Coronary artery (tissue), 2 donors: ENCODE data around the gene CFAP91.

Experiments used
- DNase-seq: peaks from one replicate; pipeline ENCODE4 v3.0.0-alpha.2; 2017; ENCODE audit warnings: low spot score
- H3K27ac ChIP-seq, 2 donors: fragments of 200-600 bp; sonication (generic); one replicate each; pipeline ENCODE4 v1.5.1; 2016 to 2019
- H3K4me3 ChIP-seq: fragments of 200-600 bp; sonication (generic); 2 replicates; pipeline ENCODE4 v1.5.1; 2016; ENCODE audit warnings: mild to moderate bottlenecking, moderate library complexity
- TF ChIP-seq, protein P1 (sequence below): fragments of 200-600 bp; sonication (generic); IDR thresholded peaks from one replicate; pipeline ENCODE4 v1.5.1; 2019; ENCODE audit warnings: antibody characterized with exemption

Gene CFAP91

DNA sequence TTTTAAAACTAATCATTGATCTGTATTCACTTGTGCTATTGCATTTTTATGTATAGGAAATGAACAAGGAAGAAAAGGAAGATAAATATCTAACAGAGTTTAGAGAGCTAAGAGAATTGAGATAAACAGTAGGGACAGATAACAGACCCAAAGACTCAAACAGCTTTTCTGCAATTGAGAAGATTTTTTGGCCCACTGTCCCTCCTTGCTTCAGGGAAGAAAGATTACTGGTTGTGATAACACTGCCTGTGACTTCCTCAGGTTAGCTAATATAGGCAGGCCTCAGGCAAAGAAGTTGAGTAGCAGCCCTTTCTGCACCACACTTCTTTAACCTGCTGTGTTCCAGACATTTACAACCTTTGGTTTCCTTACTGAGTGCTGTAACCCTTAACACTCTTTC lies 22.9 kb upstream of the CFAP91 start:
- Histone ChIP-seq H3K4me3 (no peak overlapping the region), H3K27ac (no peak overlapping the region)
- TF ChIP-seq, protein P1, sequence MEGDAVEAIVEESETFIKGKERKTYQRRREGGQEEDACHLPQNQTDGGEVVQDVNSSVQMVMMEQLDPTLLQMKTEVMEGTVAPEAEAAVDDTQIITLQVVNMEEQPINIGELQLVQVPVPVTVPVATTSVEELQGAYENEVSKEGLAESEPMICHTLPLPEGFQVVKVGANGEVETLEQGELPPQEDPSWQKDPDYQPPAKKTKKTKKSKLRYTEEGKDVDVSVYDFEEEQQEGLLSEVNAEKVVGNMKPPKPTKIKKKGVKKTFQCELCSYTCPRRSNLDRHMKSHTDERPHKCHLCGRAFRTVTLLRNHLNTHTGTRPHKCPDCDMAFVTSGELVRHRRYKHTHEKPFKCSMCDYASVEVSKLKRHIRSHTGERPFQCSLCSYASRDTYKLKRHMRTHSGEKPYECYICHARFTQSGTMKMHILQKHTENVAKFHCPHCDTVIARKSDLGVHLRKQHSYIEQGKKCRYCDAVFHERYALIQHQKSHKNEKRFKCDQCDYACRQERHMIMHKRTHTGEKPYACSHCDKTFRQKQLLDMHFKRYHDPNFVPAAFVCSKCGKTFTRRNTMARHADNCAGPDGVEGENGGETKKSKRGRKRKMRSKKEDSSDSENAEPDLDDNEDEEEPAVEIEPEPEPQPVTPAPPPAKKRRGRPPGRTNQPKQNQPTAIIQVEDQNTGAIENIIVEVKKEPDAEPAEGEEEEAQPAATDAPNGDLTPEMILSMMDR = no peak
- no peak for DNase-seq

DNA sequence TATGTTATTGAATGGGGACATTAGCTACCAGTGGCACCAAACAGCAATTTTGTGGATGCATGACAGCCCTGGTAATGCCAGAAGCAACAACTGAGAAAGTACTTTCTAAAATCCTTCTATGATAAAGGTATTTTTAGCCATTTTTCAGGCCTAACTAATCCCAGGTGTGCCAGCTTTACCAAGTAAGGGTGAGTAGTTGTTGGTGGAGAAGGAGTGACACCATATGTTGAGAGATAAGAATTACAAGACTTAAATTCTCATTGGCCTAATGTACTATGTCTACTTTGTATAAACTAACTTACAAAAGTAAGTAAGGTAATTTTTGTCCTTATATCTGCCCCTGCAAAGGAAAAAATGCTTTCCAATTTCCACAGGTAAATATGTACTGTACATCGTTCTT lies 21.5 kb upstream of the CFAP91 start:
- no peak overlapping the region for H3K4me3 ChIP-seq
- TF ChIP-seq, protein P1 = no peak
- DNase-seq = no peak
- no peak overlapping the region for H3K27ac ChIP-seq

DNA sequence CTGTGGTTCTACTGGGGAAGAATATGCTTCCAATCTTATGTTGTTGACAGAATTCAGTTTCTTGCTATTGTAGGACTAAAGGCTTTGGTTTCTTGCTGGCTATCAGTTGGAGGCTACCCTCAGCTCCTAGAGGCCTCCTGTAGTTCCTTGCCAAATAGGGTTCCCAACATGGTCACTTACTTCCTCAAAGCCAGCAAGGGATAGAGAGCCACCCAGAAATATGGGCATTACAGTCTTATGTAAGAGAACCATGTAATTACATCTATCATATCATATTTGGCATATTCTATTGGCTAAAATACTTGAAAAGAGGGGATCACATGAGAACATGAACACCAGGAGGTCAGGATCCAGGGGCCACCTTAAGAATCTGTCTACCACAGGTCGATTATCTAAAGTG lies 19.4 kb upstream of the CFAP91 start:
- no peak overlapping the region for H3K4me3 ChIP-seq
- TF ChIP-seq, protein P1 = no peak

DNA sequence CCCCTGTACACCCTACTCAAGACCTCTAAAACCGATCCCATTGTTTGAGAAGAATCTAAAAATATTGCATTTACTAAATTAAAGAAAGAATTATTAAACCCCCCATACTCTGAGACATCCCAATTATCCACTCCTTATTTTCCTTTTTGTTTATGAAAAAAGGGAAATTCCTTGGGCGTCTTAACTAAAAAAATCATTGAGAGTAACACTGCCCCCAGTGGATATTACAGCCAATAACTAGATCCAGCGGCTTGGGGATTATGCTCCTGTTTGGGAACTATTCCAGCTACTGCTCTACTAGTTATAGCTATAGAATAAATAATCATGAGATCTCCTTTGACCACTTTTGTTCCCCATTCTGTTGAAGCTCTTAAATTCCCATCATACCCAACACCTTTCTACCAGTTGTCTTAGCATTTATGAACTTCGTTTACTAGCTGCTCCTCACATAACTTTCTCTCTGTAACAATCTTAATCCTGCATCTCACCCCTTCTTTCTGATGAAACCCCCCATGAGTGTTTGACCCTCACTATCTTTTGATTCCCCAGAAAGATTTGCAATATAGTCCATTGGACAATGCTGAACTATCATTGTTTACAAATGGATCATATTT lies 12.7 kb upstream of the CFAP91 start:
- no peak overlapping the region for H3K27ac ChIP-seq
- DNase-seq = no peak
- TF ChIP-seq, protein P1 = no peak
- no peak overlapping the region for H3K4me3 ChIP-seq

More for the DNA sequence above, 19.4 kb upstream of the CFAP91 start:
- no peak overlapping the region for H3K27ac ChIP-seq
- DNase-seq = no peak

DNA sequence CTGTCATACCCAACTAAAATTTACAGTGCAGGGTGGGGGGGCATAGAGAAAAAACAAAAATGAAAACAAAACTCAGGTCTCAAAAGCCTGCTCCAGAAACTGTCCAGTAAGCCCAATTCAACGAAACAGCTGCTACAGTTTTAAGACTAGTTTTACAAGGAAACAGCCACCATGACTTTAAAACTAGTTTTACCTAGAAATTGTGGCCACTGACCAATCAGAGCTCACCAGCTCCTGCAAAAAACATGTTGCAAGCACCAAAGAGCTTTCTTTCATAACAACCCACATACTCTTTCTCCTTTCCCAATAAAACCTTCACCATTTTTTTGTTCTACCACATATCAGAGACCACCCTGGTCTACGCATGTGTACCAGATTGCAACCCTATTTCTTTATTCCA lies 7.3 kb upstream of the CFAP91 start:
- Histone ChIP-seq H3K4me3 (no peak overlapping the region), H3K27ac (no peak overlapping the region)
- TF ChIP-seq, protein P1 = no peak
- no peak for DNase-seq

DNA sequence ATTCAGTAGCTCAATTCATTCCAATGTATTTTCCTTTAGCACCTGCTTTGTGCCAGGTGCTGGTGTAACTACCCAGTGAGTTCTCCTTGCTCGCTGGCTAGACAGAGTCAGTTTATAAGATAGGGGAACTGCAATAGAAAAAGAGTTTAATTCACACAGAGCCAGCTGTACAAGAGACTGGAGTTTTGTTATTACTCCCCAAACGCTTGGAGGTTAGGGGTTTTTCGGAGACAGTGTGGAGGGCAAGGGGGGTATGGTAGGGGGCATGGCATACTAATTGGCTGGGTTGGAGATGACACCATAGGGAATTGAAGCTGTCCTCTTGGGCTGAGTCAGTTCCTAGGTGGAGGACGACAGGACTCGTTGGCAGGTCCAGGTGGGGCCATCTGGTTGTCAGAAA lies 5.4 kb upstream of the CFAP91 start:
- TF ChIP-seq, protein P1 = no peak
- Histone ChIP-seq H3K4me3 (no peak overlapping the region), H3K27ac (no peak overlapping the region)
- no peak for DNase-seq

DNA sequence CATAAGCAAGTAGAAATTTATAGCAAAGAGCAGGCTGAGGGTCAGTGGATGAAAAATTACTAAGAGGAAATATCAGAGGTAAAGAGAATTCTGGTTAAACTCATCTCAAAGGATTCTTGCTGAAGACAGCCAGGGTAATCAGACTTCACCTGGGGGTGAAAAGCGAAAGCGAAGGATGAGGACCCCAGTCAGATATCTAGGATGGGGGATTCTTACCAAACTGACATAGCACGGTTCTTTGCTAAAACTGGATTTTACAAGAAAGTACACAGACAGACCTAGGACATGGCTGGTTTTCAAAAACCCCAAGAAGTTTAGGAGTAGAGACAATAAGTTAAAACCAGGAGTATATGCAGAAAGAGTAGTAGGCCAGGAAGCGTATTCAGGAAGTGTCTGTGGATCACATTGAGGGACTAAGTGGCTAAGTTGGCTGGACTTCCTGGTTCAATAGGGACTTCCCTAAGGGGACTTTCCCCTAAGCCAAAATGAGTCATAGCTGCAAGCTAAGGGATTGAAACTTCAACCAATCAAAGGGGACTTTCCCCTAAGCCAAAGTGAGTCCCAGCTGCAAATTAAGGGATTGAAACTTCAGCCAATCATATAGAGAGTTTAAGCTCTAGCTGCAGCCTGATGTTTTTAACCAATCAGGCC lies 2.4 kb upstream of the CFAP91 start:
- no peak overlapping the region for H3K4me3 ChIP-seq
- no peak overlapping the region for H3K27ac ChIP-seq
- TF ChIP-seq, protein P1 = no peak
- DNase-seq = no peak
